K562 (cell line): Measurements from ENCODE around the gene SEC14L5. TPM values are rescaled to one million over a fixed set of nuclear protein-coding genes. Genes with fewer than 3 reads are reported as not detected.

Source experiments
- ATAC-seq: fragments of 200-7000 bp; cut with Tn5 transposase; 3 replicates; pipeline ENCODE4 v1.9.1; 2020; ENCODE audit warnings: moderate library complexity
- BruUV-seq: library from RNA; stranded (reverse); fragments of 400-500 nt; replicated peaks from 2 replicates; lab custom pipeline; 2021; lab: Mats Ljungman, UMichigan
- CTCF ChIA-PET: fragments of 300-600 bp; formaldehyde crosslinking; extraction: SDS; loops from one replicate; lab custom pipeline; 2021; ENCODE audit warnings: low intra/inter-chr PET ratio; lab: Yijun Ruan, JAX
- POLR2A ChIA-PET: fragments of 300-600, 350-650 bp; sonication (Branson Sonifier 250); formaldehyde crosslinking; extraction: SDS; loops from one replicate; lab custom pipeline; 2021; ENCODE audit warnings: antibody characterized with exemption, inconsistent platforms; lab: Yijun Ruan, JAX
- DNase-seq, 4 experiments: peaks; one replicate each; pipeline versions ENCODE4 v3.0.0 to v3.0.0-alpha.2; 2011 to 2018; ENCODE audit warnings: low spot score in 3 of 4, mixed read lengths in 3 of 4; ENCODE audit errors: extremely low read depth in 1 of 4
- FAIRE-seq: peaks from 2 replicates; lab custom pipeline; 2011; peaks lifted over from hg19 to GRCh38; lab: Jason Lieb, UNC
- H2AFZ ChIP-seq: 2 replicates; pipeline ENCODE4 v1.6.0; 2011; ENCODE audit warnings: low read depth, low read length, control low read depth, inconsistent platforms
- H3K27ac ChIP-seq: fragments of 200-600 bp; 3 replicates; pipeline ENCODE4 v1.8.0; 2011; ENCODE audit warnings: low read depth, mild to moderate bottlenecking, control low read depth, inconsistent platforms, low read length, moderate library complexity, mixed read lengths; ENCODE audit errors: extremely low read depth
- H3K27me3 ChIP-seq, 2 experiments: fragments of 300-600 bp in 1 of 2; 2 replicates in 1 of 2; 3 replicates in 1 of 2; pipeline versions ENCODE4 v1.6.0 to v1.8.0; 2011; ENCODE audit warnings: inconsistent platforms in 2 of 2, low read length in 2 of 2, mild to moderate bottlenecking in 1 of 2, mixed read lengths in 1 of 2, moderate library complexity in 1 of 2; ENCODE audit not compliant: control insufficient read depth in 2 of 2, insufficient read depth in 2 of 2
- H3K36me3 ChIP-seq: fragments of 300-600 bp; 3 replicates; pipeline ENCODE4 v1.8.0; 2011; ENCODE audit warnings: mild to moderate bottlenecking, low read length, inconsistent platforms; ENCODE audit not compliant: control insufficient read depth, insufficient read depth
- H3K4me1 ChIP-seq, 2 experiments: fragments of 200-600 bp in 1 of 2; replicated peaks in 1 of 2; 2 replicates in 1 of 2; 3 replicates in 1 of 2; pipeline versions ENCODE4 v1.5.1 to v1.8.0; 2011; ENCODE audit warnings: inconsistent platforms in 2 of 2, low read length in 2 of 2, mild to moderate bottlenecking in 1 of 2, mixed read lengths in 1 of 2, moderate library complexity in 1 of 2; ENCODE audit not compliant: control insufficient read depth in 2 of 2, insufficient read depth in 2 of 2
- H3K4me2 ChIP-seq: 2 replicates; pipeline ENCODE4 v1.6.1; 2011; ENCODE audit warnings: low read length, control low read depth, inconsistent platforms, mixed read lengths; ENCODE audit not compliant: insufficient read depth
- H3K4me3 ChIP-seq: fragments of 200-600 bp; sonication (generic), shearing (Covaris generic); 2 replicates; pipeline ENCODE4 v1.5.1; 2016; ENCODE audit warnings: control low read depth, inconsistent platforms
- H3K79me2 ChIP-seq: fragments of 200-600 bp; 3 replicates; pipeline ENCODE4 v1.8.0; 2011; ENCODE audit warnings: low read length, inconsistent platforms; ENCODE audit not compliant: control insufficient read depth, insufficient read depth
- H3K9ac ChIP-seq, 2 experiments: 2 replicates each; pipeline versions ENCODE4 v1.6.0 to v1.6.1; 2011; ENCODE audit warnings: low read depth in 2 of 2, low read length in 2 of 2, control low read depth in 1 of 2, inconsistent platforms in 1 of 2, mild to moderate bottlenecking in 1 of 2, mixed read lengths in 1 of 2; ENCODE audit not compliant: insufficient read depth in 1 of 2
- H3K9me1 ChIP-seq: one replicate; pipeline ENCODE4 v1.6.0; 2011; ENCODE audit warnings: inconsistent platforms, mild to moderate bottlenecking, low read length, moderate library complexity; ENCODE audit not compliant: control insufficient read depth, insufficient read depth
- H3K9me3 ChIP-seq: replicated peaks from 2 replicates; pipeline ENCODE4 v1.5.1; 2011; ENCODE audit warnings: low read depth, low read length, inconsistent platforms; ENCODE audit not compliant: control insufficient read depth, insufficient read depth
- H4K20me1 ChIP-seq: replicated peaks from 2 replicates; pipeline ENCODE4 v1.6.1; 2011; ENCODE audit warnings: low read length, inconsistent platforms, mixed read lengths; ENCODE audit not compliant: control insufficient read depth, insufficient read depth
- CXXC5 ChIP-seq: fragments of 250-450 bp; sonication (Bioruptor Pico); IDR thresholded peaks from 2 replicates; pipeline ENCODE4 v1.8.0; 2022; ENCODE audit warnings: inconsistent platforms, mild to moderate bottlenecking, moderate library complexity
- HNRNPL ChIP-seq: fragments of 200-400 bp; formaldehyde crosslinking; IDR thresholded peaks from 2 replicates; pipeline ENCODE4 v1.6.1; 2017; ENCODE audit warnings: low read depth, mild to moderate bottlenecking, low read length
- MECOM ChIP-seq: fragments of 250-450 bp; sonication (Bioruptor Pico); IDR thresholded peaks from 2 replicates; pipeline ENCODE4 v1.8.0; 2022; ENCODE audit warnings: inconsistent platforms
- RBM14 ChIP-seq: fragments of 200-400 bp; formaldehyde crosslinking; IDR thresholded peaks from 2 replicates; pipeline ENCODE4 v1.6.1; 2018; ENCODE audit warnings: low read depth, mild to moderate bottlenecking, low read length, moderate library complexity, borderline replicate concordance; ENCODE audit not compliant: insufficient read depth
- TCF3 ChIP-seq: sonication (generic); formaldehyde crosslinking; IDR thresholded peaks from 2 replicates; pipeline ENCODE4 v1.4.0; 2020; ENCODE audit warnings: mild to moderate bottlenecking, missing genetic modification reagents
- ZNF41 ChIP-seq: fragments of 250-450 bp; sonication (Bioruptor Pico); conservative IDR thresholded peaks from 2 replicates; pipeline ENCODE4 v1.4.0; 2020; ENCODE audit warnings: mild to moderate bottlenecking
- WGBS: fragments of 100-300 bp; shearing (Covaris generic); methylation state at CpG from one replicate; pipeline ENCODE4 v1.1.6; 2016; ENCODE audit warnings: low coverage, mixed read lengths; ENCODE audit not compliant: insufficient coverage; ENCODE audit errors: missing lambda C conversion rate; 5-methylcytosine and 5-hydroxymethylcytosine counted together
- in situ Hi-C: fragments of 300-500 bp; cut with MboI; formaldehyde crosslinking; loops from 4 replicates; pipeline ENCODE4 v1.15.0; 2018; ENCODE audit warnings: inconsistent platforms, mixed read lengths
- intact Hi-C: fragments of 100-400 bp; cut with micrococcal nuclease; formaldehyde crosslinking; loops from 2 replicates; pipeline ENCODE4 v1.14.2; 2022
- polyA plus RNA-seq, 8 experiments: library from polyadenylated mRNA; depleted of rRNA in 4 of 8; stranded (reverse) in 5 of 8; unstranded in 3 of 8; fragments of >200 nt; fragmentation: Nextera tagmentation in 2 of 8; fragmentation: Illumina TruSeq in 1 of 8; extraction: Ambion mirVana in 2 of 8; extraction: Trizol in 1 of 8; gene quantifications; 2 replicates each; pipeline versions ENCODE4 v1.2.1 to v1.2.3, GENCODE V29; 2011 to 2014; ENCODE audit warnings: inconsistent platforms in 1 of 8, missing spikeins in 1 of 8
- total RNA-seq, 7 experiments: library from RNA; depleted of rRNA in 6 of 7; stranded (reverse); fragments of >200 nt in 6 of 7; fragmentation: Illumina TruSeq in 2 of 7; extraction: Trizol in 2 of 7; gene quantifications; 2 replicates each; pipeline versions ENCODE4 v1.2.1 to v1.2.3, GENCODE V29; 2011 to 2021; ENCODE audit warnings: low replicate concordance in 1 of 7

The SEC14L5 gene
- total and polyA plus RNA-seq, 9 of the 15 experiments (the other 6 are each of a cell fraction or from before 2014, with no cell fraction given), result 0.11 TPM; not detected in 8

DNA sequence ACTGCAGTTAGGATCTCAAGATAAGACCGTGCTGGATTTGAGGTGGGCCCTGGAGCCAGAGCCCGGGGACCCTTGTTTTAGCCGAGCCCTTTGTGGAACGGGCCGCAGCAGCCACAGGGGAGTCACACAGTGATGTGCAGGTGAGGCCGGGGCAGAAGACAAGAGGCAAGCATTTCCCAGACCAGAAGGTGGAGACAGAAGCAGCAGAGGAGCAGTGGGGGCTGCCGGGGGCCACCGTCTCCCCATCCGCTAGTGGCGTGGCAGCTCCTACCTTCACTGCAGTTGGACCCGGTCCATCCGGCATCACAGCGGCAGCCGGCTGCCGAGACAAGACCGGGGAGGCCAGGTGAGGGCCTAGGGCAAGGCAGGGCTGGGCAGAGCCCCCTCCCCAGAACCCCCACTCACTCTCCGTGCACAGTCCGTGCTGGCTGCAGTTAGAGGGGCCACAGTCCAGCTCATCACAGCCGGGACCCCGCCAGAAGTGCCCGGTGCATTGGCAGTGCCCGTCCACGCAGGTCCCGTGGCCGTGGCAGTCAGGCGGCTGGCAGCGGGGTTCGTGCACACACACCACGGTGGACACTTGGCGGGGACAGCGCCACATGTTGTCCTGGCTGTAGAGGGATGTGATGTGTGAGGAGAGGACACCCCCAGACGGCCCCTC lies 69.6 kb downstream of the SEC14L5 start:
- no peak overlapping the region for H3K4me3 ChIP-seq
- no peak overlapping the region for H3K4me2 ChIP-seq
- no peaks in the 10 kb centered on the region for H3K9me1 ChIP-seq
- CTCF ChIA-PET, result no interaction called here
- POLR2A ChIA-PET, result interaction anchor here (0.6 kb wide), 2 partner anchors 148 to 325 kb away, joined by 3 to 4 read pairs; no protein-coding TSS in a partner anchor
- H3K36me3 ChIP-seq, result no peaks in the 10 kb centered on the region
- WGBS, result 72% methylated on average over 28 of the region's 32 CpGs
- DNase-seq (no peak), FAIRE-seq (no peak)
- H3K9ac ChIP-seq, result no peak overlapping the region
- H3K79me2 ChIP-seq, result no peaks in the 10 kb centered on the region
- H4K20me1 ChIP-seq, result no peaks in the 10 kb centered on the region
- H3K4me1 ChIP-seq, result peaks cover 2 to 4% of the 10 kb centered on the region in 2 experiments; a peak in 2 of 5 replicates
- H2AFZ ChIP-seq, result no peak overlapping the region
- intact Hi-C loops, result no loop called here
- H3K9me3 ChIP-seq, result no peaks in the 10 kb centered on the region
- in situ Hi-C loops, result no loop called here
- H3K27ac ChIP-seq, result no peak overlapping the region
- TF ChIP-seq TCF3 (CRISPR knock-in tag) (no peak), HNRNPL (peak; percentile 45; the same call in 1 of the 2 replicates)
- TF ChIP-seq, all 486 proteins: peak for 1
- H3K27me3 ChIP-seq, result peaks cover 1 to 9% of the 10 kb centered on the region in 2 experiments; a peak in 3 of 5 replicates
- ATAC-seq, result no peak
- no TSS peak for BruUV-seq

DNA sequence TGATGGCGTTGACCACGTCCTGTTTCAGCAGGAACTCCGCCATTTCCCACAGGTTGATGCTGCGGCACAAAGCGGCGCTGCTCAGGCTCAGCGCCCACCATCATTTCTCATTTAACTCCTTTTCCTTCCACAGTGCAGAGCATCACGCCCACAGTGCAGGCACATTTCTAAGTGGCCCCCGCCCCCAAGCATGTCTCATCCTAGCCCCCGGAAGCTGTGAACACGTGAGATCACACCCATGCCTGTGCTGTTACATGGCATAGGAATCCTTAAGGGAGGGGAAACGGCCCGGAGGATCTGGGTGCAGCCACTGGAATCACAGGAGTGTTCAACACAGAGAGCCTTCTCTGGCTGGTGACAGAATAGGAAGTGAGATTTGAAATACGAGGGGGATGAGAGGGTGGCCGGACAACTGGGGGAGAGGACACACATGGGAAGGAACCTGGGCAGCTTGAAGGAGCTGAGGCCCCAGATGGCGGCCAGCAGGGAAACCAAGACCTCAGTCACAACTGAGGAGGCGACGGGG lies 70.9 kb downstream of the SEC14L5 start:
- CTCF ChIA-PET, result no interaction called here
- WGBS, result 65% methylated on average over 18 of the region's 18 CpGs
- H3K27ac ChIP-seq, result no peak overlapping the region

More for the DNA sequence above, 70.9 kb downstream of the SEC14L5 start:
- intact Hi-C loops (no loop called here), in situ Hi-C loops (no loop called here)
- Histone ChIP-seq H3K4me2 (no peak overlapping the region), H3K36me3 (no peaks in the 10 kb centered on the region), H3K9ac (no peak overlapping the region; a peak in 1 of 4 replicates), H3K4me3 (no peak overlapping the region), H3K79me2 (no peaks in the 10 kb centered on the region), H3K27me3 (no peaks in the 10 kb centered on the region), H3K4me1 (peaks cover 7 to 16% of the 10 kb centered on the region in 2 experiments; a peak in 3 of 5 replicates), H4K20me1 (no peaks in the 10 kb centered on the region), H3K9me3 (no peaks in the 10 kb centered on the region), H3K9me1 (no peaks in the 10 kb centered on the region), H2AFZ (no peak overlapping the region)
- POLR2A ChIA-PET, result no interaction called here
- no peak for DNase-seq
- FAIRE-seq, result no peak
- ATAC-seq, result no peak
- no peak for TF ChIP-seq CXXC5 (CRISPR knock-in tag)
- no peak for TF ChIP-seq ZNF41
- TF ChIP-seq MECOM (CRISPR knock-in tag), result no peak
- no peak for TF ChIP-seq RBM14
- BruUV-seq, result no TSS peak
